ENCODE results near the gene CNIH1. TPM values are rescaled to one million over a fixed set of nuclear protein-coding genes. Genes with fewer than 3 reads are reported as not detected.
"Not testable (repeated sequence)": the region's sequence is repeated elsewhere in the genome, so short reads cannot be mapped to it uniquely, and the experiment has no call there.

CNIH1 gene
- total and polyA plus RNA-seq, 7 donors = 97.6 to 261 (median 147) TPM

- Histone ChIP-seq H3K9me3 (no peaks in the 10 kb centered on the region), H3K4me1 (peaks cover 0 to 33% (median 24%) of the 10 kb centered on the region in 4 donors), H3K27ac (peak overlapping the region in 2 of 4 donors; percentile 44 to 58), H3K27me3 (no peaks in the 10 kb centered on the region), H3K4me3 (no peak overlapping the region), H3K36me3 (no peaks in the 10 kb centered on the region)
- no peak for DNase-seq
- WGBS, 2 donors = 23 to 43% methylated on average over 5 of the region's 5 CpGs
- TF ChIP-seq CTCF (IDR thresholded peaks at IDR 0.05) (no peak), EP300 (IDR thresholded peaks at IDR 0.05) (no peak), POLR2AphosphoS5 (IDR thresholded peaks at IDR 0.05) (peak in 1 of 4 donors; percentile 27), POLR2A (IDR thresholded peaks at IDR 0.05) (no peak)
- intact Hi-C loops (cut with DNase I) = no loop called here
These were observed 5.1 kb upstream of the CNIH1 start for GRCh38 chr14:54446161-54446693.

- DNase-seq = no peak
- Histone ChIP-seq H3K27ac (peak overlapping the region in 1 of 4 donors; percentile 44), H3K9me3 (no peaks in the 10 kb centered on the region), H3K4me3 (no peak overlapping the region), H3K27me3 (no peaks in the 10 kb centered on the region), H3K36me3 (no peaks in the 10 kb centered on the region), H3K4me1 (peaks cover 0 to 42% (median 33%) of the 10 kb centered on the region in 4 donors)
- intact Hi-C loops (cut with DNase I) = loop anchor here (5.0 kb wide), 1 partner anchor 47 kb away; the partner anchor contains the start of gene CDKN3
- WGBS, 2 donors = 94 to 97% methylated on average over 7 of the region's 7 CpGs
- no peak for TF ChIP-seq CTCF (IDR thresholded peaks at IDR 0.05)
- TF ChIP-seq EP300 (IDR thresholded peaks at IDR 0.05) = no peak
These were observed 3.5 kb upstream of the CNIH1 start for GRCh38 chr14:54444681-54445080.

- H3K27me3 ChIP-seq = no peaks in the 10 kb centered on the region
- no peaks in the 10 kb centered on the region for H3K9me3 ChIP-seq
- 91 to 94% methylated on average over 18 of the region's 18 CpGs for WGBS, 2 donors
- peak overlapping the region in 1 of 4 donors; percentile 49 for H3K27ac ChIP-seq
- no peaks in the 10 kb centered on the region for H3K36me3 ChIP-seq
- no peak for DNase-seq
- no peak for TF ChIP-seq POLR2AphosphoS5 (IDR thresholded peaks at IDR 0.05)
- no peak for TF ChIP-seq POLR2A (IDR thresholded peaks at IDR 0.05)
- no peak for TF ChIP-seq EP300 (IDR thresholded peaks at IDR 0.05)
- no peak for TF ChIP-seq CTCF (IDR thresholded peaks at IDR 0.05)
- H3K4me1 ChIP-seq = peaks cover 0 to 49% (median 37%) of the 10 kb centered on the region in 4 donors
- intact Hi-C loops (cut with DNase I) = loop anchor here (5.0 kb wide), 1 partner anchor 47 kb away; the partner anchor contains the start of gene CDKN3
- H3K4me3 ChIP-seq = no peak overlapping the region
These were observed 2.8 kb upstream of the CNIH1 start for GRCh38 chr14:54443981-54444380.

GRCh38 chr14:54442961-54443360, 1.8 kb upstream of the CNIH1 start:
- H3K27me3 ChIP-seq, H3K27ac ChIP-seq, DNase-seq, H3K9me3 ChIP-seq, H3K4me3 ChIP-seq, H3K36me3 ChIP-seq: not testable (repeated sequence)
- intact Hi-C loops (cut with DNase I) = loop anchor here (5.0 kb wide), 1 partner anchor 46 kb away; the partner anchor contains the start of gene CDKN3
- 95 to 97% methylated on average over 18 to 20 of the region's 23 CpGs for WGBS, 2 donors
- peaks cover 0 to 56% (median 37%) of the 10 kb centered on the region in 4 donors for H3K4me1 ChIP-seq

GRCh38 chr14:54440476-54440872, 700 bp downstream of the CNIH1 start:
- Histone ChIP-seq H3K4me1 (peaks cover 0 to 60% (median 27%) of the 10 kb centered on the region in 4 donors), H3K9me3 (no peaks in the 10 kb centered on the region), H3K4me3 (peak overlapping the region; percentile 49 to 84 (median 62)), H3K27ac (peak overlapping the region; percentile 79 to 98 (median 94)), H3K27me3 (no peaks in the 10 kb centered on the region), H3K36me3 (no peaks in the 10 kb centered on the region)
- whole genome bisulfite sequencing, 2 donors = 1% methylated on average over 5 of the region's 5 CpGs
- TF ChIP-seq POLR2A (IDR thresholded peaks at IDR 0.05) (no peak), POLR2AphosphoS5 (IDR thresholded peaks at IDR 0.05) (no peak), CTCF (IDR thresholded peaks at IDR 0.05) (no peak), EP300 (IDR thresholded peaks at IDR 0.05) (no peak)
- DNase-seq = no peak
- intact Hi-C loops (cut with DNase I) = loop anchor here (5.0 kb wide), 1 partner anchor 43 kb away; the partner anchor contains the start of gene CDKN3

Data from sigmoid colon (tissue), 7 donors.